ENCODE data around the gene SLC16A6. TPM values are rescaled to one million over a fixed set of nuclear protein-coding genes. Genes with fewer than 3 reads are reported as not detected.
A peak's percentile ranks its signal among the peaks of the same experiment; 100 is the strongest.

SLC16A6 gene
- polyA plus RNA-seq, 1 of the 3 experiments (the other 2 are of a cell fraction) = not detected

DNA sequence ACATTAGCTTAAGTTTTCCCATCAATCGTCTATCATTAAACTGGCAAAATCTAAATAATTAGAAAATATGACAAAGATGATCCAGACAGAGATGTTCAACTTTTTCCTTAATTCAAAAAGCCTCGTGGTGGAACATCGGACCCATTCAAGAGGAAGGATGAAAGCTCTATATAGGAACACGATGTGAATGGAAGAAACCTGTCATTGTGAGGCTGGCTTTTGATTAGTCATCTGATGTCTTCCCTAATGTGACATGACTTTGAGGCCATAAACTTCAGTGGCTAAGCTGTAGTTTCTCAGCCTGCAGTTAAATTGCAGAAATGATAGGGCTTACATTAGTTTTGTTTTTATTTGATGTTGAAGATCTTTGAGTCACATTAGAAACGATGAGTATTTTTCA, 42.0 kb downstream of the SLC16A6 start:
- peak overlapping the region; percentile 86 for H3K4me2 ChIP-seq
- 58% methylated on average over 5 of the region's 5 CpGs for WGBS (ENCODE audit: low lambda C conversion rate)
- H3K4me1 ChIP-seq (ENCODE audit: control insufficient read depth in 1 of 2, insufficient read depth in 2 of 2, low read depth in 1 of 2, low read length in 1 of 2) = peaks cover 6 to 8% of the 10 kb centered on the region in 2 experiments; a peak in 2 of 4 replicates
- H3F3A ChIP-seq (replicated peaks; ENCODE audit: insufficient read depth) = peaks cover 12% of the 10 kb centered on the region
- H3K27me3 ChIP-seq (ENCODE audit: insufficient read depth) = no peaks in the 10 kb centered on the region
- no peak for DNase-seq
- ChIA-PET POLR2A (interaction anchor here (2.1 to 2.8 kb wide), 2 partner anchors 43 to 48 kb away, joined by 7 to 12 read pairs; no protein-coding TSS in a partner anchor), CTCF (interaction anchor here (0.7 to 3.5 kb wide), 11 partner anchors 10 to 987 kb away, joined by 3 to 19 read pairs (median 9); no protein-coding TSS in a partner anchor)
- H3K27ac ChIP-seq (ENCODE audit: low read depth in 2 of 2, low read length in 1 of 2) = peak overlapping the region; percentile 79 to 89; a peak in 2 of 4 replicates
- peaks cover 31 to 34% of the 10 kb centered on the region in 2 experiments for H3K36me3 ChIP-seq (replicated peaks in 1 of 2; ENCODE audit: control insufficient read depth in 1 of 2, insufficient read depth in 2 of 2, low read length in 1 of 2)
- H4K20me1 ChIP-seq (ENCODE audit: insufficient read depth) = no peaks in the 10 kb centered on the region
- TF ChIP-seq NRF1 (IDR thresholded peaks at IDR 0.05; ENCODE audit: low read depth, low read length) (no peak), POLR2AphosphoS5 (IDR thresholded peaks at IDR 0.05; ENCODE audit: low read depth, low read length) (no peak), GABPA (IDR thresholded peaks at IDR 0.05; ENCODE audit: low read depth) (no peak), FOXJ3 (CRISPR knock-in tag; IDR thresholded peaks at IDR 0.05) (no peak), CHD2 (IDR thresholded peaks at IDR 0.05; ENCODE audit: low read length, partially characterized antibody) (no peak), SMC3 (IDR thresholded peaks at IDR 0.05; ENCODE audit: low read depth, low read length) (no peak), TAF1 (IDR thresholded peaks at IDR 0.05; ENCODE audit: borderline replicate concordance, low read depth, low read length) (no peak), MXI1 (IDR thresholded peaks at IDR 0.05; ENCODE audit: low read depth, low read length) (no peak), MEF2A (IDR thresholded peaks at IDR 0.05; ENCODE audit: borderline replicate concordance, low read depth) (no peak)
- TF ChIP-seq, protein P1, sequence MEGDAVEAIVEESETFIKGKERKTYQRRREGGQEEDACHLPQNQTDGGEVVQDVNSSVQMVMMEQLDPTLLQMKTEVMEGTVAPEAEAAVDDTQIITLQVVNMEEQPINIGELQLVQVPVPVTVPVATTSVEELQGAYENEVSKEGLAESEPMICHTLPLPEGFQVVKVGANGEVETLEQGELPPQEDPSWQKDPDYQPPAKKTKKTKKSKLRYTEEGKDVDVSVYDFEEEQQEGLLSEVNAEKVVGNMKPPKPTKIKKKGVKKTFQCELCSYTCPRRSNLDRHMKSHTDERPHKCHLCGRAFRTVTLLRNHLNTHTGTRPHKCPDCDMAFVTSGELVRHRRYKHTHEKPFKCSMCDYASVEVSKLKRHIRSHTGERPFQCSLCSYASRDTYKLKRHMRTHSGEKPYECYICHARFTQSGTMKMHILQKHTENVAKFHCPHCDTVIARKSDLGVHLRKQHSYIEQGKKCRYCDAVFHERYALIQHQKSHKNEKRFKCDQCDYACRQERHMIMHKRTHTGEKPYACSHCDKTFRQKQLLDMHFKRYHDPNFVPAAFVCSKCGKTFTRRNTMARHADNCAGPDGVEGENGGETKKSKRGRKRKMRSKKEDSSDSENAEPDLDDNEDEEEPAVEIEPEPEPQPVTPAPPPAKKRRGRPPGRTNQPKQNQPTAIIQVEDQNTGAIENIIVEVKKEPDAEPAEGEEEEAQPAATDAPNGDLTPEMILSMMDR (IDR thresholded peaks at IDR 0.05) = no peak
- TF ChIP-seq, protein P2, sequence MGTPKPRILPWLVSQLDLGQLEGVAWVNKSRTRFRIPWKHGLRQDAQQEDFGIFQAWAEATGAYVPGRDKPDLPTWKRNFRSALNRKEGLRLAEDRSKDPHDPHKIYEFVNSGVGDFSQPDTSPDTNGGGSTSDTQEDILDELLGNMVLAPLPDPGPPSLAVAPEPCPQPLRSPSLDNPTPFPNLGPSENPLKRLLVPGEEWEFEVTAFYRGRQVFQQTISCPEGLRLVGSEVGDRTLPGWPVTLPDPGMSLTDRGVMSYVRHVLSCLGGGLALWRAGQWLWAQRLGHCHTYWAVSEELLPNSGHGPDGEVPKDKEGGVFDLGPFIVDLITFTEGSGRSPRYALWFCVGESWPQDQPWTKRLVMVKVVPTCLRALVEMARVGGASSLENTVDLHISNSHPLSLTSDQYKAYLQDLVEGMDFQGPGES (IDR thresholded peaks at IDR 0.05; ENCODE audit: low read depth, low read length) = no peak
- TF ChIP-seq, protein P3, sequence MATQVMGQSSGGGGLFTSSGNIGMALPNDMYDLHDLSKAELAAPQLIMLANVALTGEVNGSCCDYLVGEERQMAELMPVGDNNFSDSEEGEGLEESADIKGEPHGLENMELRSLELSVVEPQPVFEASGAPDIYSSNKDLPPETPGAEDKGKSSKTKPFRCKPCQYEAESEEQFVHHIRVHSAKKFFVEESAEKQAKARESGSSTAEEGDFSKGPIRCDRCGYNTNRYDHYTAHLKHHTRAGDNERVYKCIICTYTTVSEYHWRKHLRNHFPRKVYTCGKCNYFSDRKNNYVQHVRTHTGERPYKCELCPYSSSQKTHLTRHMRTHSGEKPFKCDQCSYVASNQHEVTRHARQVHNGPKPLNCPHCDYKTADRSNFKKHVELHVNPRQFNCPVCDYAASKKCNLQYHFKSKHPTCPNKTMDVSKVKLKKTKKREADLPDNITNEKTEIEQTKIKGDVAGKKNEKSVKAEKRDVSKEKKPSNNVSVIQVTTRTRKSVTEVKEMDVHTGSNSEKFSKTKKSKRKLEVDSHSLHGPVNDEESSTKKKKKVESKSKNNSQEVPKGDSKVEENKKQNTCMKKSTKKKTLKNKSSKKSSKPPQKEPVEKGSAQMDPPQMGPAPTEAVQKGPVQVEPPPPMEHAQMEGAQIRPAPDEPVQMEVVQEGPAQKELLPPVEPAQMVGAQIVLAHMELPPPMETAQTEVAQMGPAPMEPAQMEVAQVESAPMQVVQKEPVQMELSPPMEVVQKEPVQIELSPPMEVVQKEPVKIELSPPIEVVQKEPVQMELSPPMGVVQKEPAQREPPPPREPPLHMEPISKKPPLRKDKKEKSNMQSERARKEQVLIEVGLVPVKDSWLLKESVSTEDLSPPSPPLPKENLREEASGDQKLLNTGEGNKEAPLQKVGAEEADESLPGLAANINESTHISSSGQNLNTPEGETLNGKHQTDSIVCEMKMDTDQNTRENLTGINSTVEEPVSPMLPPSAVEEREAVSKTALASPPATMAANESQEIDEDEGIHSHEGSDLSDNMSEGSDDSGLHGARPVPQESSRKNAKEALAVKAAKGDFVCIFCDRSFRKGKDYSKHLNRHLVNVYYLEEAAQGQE (IDR thresholded peaks at IDR 0.05; ENCODE audit: low read depth, low read length) = no peak
- TF ChIP-seq, protein P4, sequence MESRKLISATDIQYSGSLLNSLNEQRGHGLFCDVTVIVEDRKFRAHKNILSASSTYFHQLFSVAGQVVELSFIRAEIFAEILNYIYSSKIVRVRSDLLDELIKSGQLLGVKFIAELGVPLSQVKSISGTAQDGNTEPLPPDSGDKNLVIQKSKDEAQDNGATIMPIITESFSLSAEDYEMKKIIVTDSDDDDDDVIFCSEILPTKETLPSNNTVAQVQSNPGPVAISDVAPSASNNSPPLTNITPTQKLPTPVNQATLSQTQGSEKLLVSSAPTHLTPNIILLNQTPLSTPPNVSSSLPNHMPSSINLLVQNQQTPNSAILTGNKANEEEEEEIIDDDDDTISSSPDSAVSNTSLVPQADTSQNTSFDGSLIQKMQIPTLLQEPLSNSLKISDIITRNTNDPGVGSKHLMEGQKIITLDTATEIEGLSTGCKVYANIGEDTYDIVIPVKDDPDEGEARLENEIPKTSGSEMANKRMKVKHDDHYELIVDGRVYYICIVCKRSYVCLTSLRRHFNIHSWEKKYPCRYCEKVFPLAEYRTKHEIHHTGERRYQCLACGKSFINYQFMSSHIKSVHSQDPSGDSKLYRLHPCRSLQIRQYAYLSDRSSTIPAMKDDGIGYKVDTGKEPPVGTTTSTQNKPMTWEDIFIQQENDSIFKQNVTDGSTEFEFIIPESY (IDR thresholded peaks at IDR 0.05; ENCODE audit: borderline replicate concordance, low read depth) = no peak
- TF ChIP-seq, protein P5, sequence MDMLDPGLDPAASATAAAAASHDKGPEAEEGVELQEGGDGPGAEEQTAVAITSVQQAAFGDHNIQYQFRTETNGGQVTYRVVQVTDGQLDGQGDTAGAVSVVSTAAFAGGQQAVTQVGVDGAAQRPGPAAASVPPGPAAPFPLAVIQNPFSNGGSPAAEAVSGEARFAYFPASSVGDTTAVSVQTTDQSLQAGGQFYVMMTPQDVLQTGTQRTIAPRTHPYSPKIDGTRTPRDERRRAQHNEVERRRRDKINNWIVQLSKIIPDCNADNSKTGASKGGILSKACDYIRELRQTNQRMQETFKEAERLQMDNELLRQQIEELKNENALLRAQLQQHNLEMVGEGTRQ (IDR thresholded peaks at IDR 0.05; ENCODE audit: borderline replicate concordance, low read depth, low read length) = no peak
- H3K9me2 ChIP-seq = no peaks in the 10 kb centered on the region
- H2AFZ ChIP-seq (ENCODE audit: low read depth) = no peak overlapping the region
- peak overlapping the region; percentile 74 for H3K9ac ChIP-seq
- no peaks in the 10 kb centered on the region for H3K9me3 ChIP-seq
- peaks cover 25% of the 10 kb centered on the region for H3K79me2 ChIP-seq (ENCODE audit: insufficient read depth)
- H3K4me3 ChIP-seq (ENCODE audit: low read depth in 2 of 2, low read length in 1 of 2) = peak overlapping the region; percentile 76 to 79
